SK-N-SH treated with all-trans-retinoic acid at 6 μM for 48 hours (cell line): ENCODE data around the gene CHCHD4.
"Not testable (repeated sequence)": the region's sequence is repeated elsewhere in the genome, so short reads cannot be mapped to it uniquely, and the experiment has no call there.

Experiments used
- ATAC-seq: fragments of 200-7000 bp; cut with Tn5 transposase; 3 replicates; pipeline ENCODE4 v1.9.1; 2020; ENCODE audit warnings: mild to moderate bottlenecking, moderate library complexity
- ARNTL ChIP-seq: fragments of 450-650 bp; formaldehyde crosslinking; IDR thresholded peaks from 2 replicates; pipeline ENCODE4 v1.5.0; 2020; ENCODE audit warnings: low read depth, mild to moderate bottlenecking, moderate library complexity, borderline replicate concordance
- BACH2 ChIP-seq: fragments of 250-450 bp; sonication (Bioruptor Pico); IDR thresholded peaks from 2 replicates; pipeline ENCODE4 v1.9.0; 2021; ENCODE audit warnings: mild to moderate bottlenecking, borderline replicate concordance
- CSDC2 ChIP-seq: fragments of 250-450 bp; sonication (Bioruptor Pico); IDR thresholded peaks from 2 replicates; pipeline ENCODE4 v1.5.0; 2020; ENCODE audit warnings: mild to moderate bottlenecking, moderate library complexity
- CSRNP3 ChIP-seq: fragments of 250-450 bp; sonication (Bioruptor Pico); IDR thresholded peaks from 2 replicates; pipeline ENCODE4 v1.5.1; 2021; ENCODE audit warnings: mild to moderate bottlenecking, moderate library complexity
- ESRRG ChIP-seq: fragments of 250-450 bp; sonication (Bioruptor Pico); IDR thresholded peaks from 2 replicates; pipeline ENCODE4 v1.6.1; 2021; ENCODE audit warnings: mild to moderate bottlenecking
- GLIS3 ChIP-seq: fragments of 250-450 bp; sonication (Bioruptor Pico); IDR thresholded peaks from 2 replicates; pipeline ENCODE4 v1.5.0; 2020; ENCODE audit warnings: mild to moderate bottlenecking, moderate library complexity
- ISL1 ChIP-seq: fragments of 250-450 bp; sonication (Bioruptor Pico); IDR thresholded peaks from 2 replicates; pipeline ENCODE4 v2.1.2; 2022; ENCODE audit warnings: mild to moderate bottlenecking, moderate library complexity
- OSR1 ChIP-seq: fragments of 250-450 bp; sonication (Bioruptor Pico); IDR thresholded peaks from 2 replicates; pipeline ENCODE4 v1.8.0; 2022; ENCODE audit warnings: moderate library complexity, mild to moderate bottlenecking, inconsistent platforms
- PATZ1 ChIP-seq: fragments of 250-450 bp; sonication (Bioruptor Pico); IDR thresholded peaks from 2 replicates; pipeline ENCODE4 v1.8.0; 2020; ENCODE audit warnings: mild to moderate bottlenecking, moderate library complexity, borderline replicate concordance
- PPARA ChIP-seq: fragments of 250-450 bp; sonication (Bioruptor Pico); IDR thresholded peaks from 2 replicates; pipeline ENCODE4 v1.5.0; 2020; ENCODE audit warnings: mild to moderate bottlenecking, borderline replicate concordance
- RARB ChIP-seq: fragments of 250-450 bp; sonication (Bioruptor Pico); IDR thresholded peaks from 2 replicates; pipeline ENCODE4 v1.8.0; 2021; ENCODE audit warnings: mild to moderate bottlenecking, moderate library complexity
- SNAI2 ChIP-seq: fragments of 250-450 bp; sonication (Bioruptor Pico); IDR thresholded peaks from 2 replicates; pipeline ENCODE4 v1.5.0; 2020; ENCODE audit warnings: mild to moderate bottlenecking, moderate library complexity
- TCF4 ChIP-seq: fragments of 250-450 bp; sonication (Bioruptor Pico); IDR thresholded peaks from 2 replicates; pipeline ENCODE4 v1.8.0; 2021; ENCODE audit warnings: mild to moderate bottlenecking, moderate library complexity, borderline replicate concordance
- TOX ChIP-seq: fragments of 250-450 bp; sonication (Bioruptor Pico); IDR thresholded peaks from 2 replicates; pipeline ENCODE4 v1.8.0; 2021; ENCODE audit warnings: mild to moderate bottlenecking, moderate library complexity, borderline replicate concordance
- ZC3H10 ChIP-seq: fragments of 250-450 bp; sonication (Bioruptor Pico); IDR thresholded peaks from 2 replicates; pipeline ENCODE4 v1.5.1; 2021; ENCODE audit warnings: mild to moderate bottlenecking, moderate library complexity
- ZFP3 ChIP-seq: fragments of 250-450 bp; sonication (Bioruptor Pico); IDR thresholded peaks from 2 replicates; pipeline ENCODE4 v1.5.0; 2020; ENCODE audit warnings: mild to moderate bottlenecking, moderate library complexity
- ZFP30 ChIP-seq: fragments of 450-650 bp; formaldehyde crosslinking; IDR thresholded peaks from 2 replicates; pipeline ENCODE4 v1.5.0; 2022; ENCODE audit warnings: mild to moderate bottlenecking, moderate library complexity
- ZNF565 ChIP-seq: fragments of 450-650 bp; formaldehyde crosslinking; conservative IDR thresholded peaks from 2 replicates; pipeline ENCODE4 v1.5.0; 2020; ENCODE audit warnings: low read depth, mild to moderate bottlenecking, moderate library complexity
- ZNF70 ChIP-seq: fragments of 450-650 bp; formaldehyde crosslinking; IDR thresholded peaks from 2 replicates; pipeline ENCODE4 v1.5.0; 2020; ENCODE audit warnings: mild to moderate bottlenecking, moderate library complexity
- ZNF8 ChIP-seq: fragments of 450-650 bp; formaldehyde crosslinking; IDR thresholded peaks from 2 replicates; pipeline ENCODE4 v1.5.0; 2020; ENCODE audit warnings: mild to moderate bottlenecking, moderate library complexity
- TF ChIP-seq, protein P1 (sequence below): fragments of 250-450 bp; sonication (Bioruptor Pico); IDR thresholded peaks from 2 replicates; pipeline ENCODE4 v1.8.0; 2021; ENCODE audit warnings: low read depth, mild to moderate bottlenecking, moderate library complexity, borderline replicate concordance
- TF ChIP-seq, protein P2 (sequence below): fragments of 250-450 bp; sonication (Bioruptor Pico); IDR thresholded peaks from 2 replicates; pipeline ENCODE4 v1.5.0; 2020; ENCODE audit warnings: mild to moderate bottlenecking, moderate library complexity

Gene CHCHD4

GRCh38 chr3:14077310-14077709, 47.4 kb downstream of the CHCHD4 start:
- ATAC-seq = no peak
- TF ChIP-seq ZC3H10 (no peak), ZFP30 (no peak), PPARA (CRISPR knock-in tag) (no peak), ISL1 (CRISPR knock-in tag) (no peak), TOX (no peak), ARNTL (no peak), SNAI2 (CRISPR knock-in tag) (no peak), ZFP3 (no peak), ZNF70 (CRISPR knock-in tag) (no peak), BACH2 (CRISPR knock-in tag) (no peak), CSDC2 (CRISPR knock-in tag) (no peak), CSRNP3 (CRISPR knock-in tag) (no peak), ZNF565 (no peak)
- TF ChIP-seq, protein P1, sequence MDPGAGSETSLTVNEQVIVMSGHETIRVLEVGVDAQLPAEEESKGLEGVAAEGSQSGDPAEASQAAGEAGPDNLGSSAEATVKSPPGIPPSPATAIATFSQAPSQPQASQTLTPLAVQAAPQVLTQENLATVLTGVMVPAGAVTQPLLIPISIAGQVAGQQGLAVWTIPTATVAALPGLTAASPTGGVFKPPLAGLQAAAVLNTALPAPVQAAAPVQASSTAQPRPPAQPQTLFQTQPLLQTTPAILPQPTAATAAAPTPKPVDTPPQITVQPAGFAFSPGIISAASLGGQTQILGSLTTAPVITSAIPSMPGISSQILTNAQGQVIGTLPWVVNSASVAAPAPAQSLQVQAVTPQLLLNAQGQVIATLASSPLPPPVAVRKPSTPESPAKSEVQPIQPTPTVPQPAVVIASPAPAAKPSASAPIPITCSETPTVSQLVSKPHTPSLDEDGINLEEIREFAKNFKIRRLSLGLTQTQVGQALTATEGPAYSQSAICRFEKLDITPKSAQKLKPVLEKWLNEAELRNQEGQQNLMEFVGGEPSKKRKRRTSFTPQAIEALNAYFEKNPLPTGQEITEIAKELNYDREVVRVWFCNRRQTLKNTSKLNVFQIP (CRISPR knock-in tag) = no peak

GRCh38 chr3:14075233-14075632, 49.4 kb downstream of the CHCHD4 start:
- ATAC-seq = not testable (repeated sequence)

DNA sequence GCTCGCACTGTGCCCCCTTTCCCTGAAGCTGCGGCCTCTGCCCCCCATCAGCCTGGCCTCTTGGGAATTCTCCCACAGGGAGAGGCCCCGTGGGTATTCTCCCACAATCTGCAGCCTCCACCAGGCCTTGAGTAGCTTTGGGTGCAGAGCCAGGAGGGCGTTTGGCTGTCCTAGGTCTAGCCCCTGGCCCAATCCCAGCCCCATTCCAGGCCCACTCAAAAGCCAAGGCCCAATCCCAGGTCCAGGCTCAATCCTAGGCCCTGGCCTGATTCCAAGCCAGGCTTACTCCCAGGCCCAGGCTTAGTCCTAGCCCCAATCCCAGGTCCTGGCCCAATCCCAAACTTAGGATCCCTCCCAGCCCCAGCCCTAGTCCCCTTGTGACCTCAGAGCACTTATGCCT, 59.8 kb downstream of the CHCHD4 start:
- no peak for ATAC-seq
- TF ChIP-seq CSRNP3 (CRISPR knock-in tag) (no peak), ZNF565 (no peak), BACH2 (CRISPR knock-in tag) (no peak), PPARA (CRISPR knock-in tag) (no peak), ZFP30 (no peak), ZNF70 (CRISPR knock-in tag) (no peak), ESRRG (no peak), SNAI2 (CRISPR knock-in tag) (no peak), ZFP3 (no peak), RARB (no peak)
- TF ChIP-seq, protein P1 (CRISPR knock-in tag) = no peak

DNA sequence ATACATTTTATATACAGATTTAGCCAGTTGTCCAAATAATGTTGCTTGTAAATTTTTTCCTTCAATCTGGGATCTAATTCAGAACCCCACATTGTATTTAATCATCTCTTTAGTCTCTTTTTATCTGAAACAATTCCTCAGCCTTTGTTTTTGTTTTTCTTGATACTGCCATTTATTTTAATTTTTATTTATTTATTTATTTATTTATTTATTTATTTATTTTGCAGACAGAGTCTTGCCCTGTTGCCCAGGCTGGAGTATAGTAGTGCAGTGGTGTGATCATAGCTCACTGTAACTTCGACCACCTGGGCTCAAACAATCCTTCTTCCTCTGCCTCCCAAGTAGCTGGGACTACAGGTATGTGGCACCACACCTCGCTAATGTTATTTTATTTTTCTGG, 61.5 kb downstream of the CHCHD4 start:
- ATAC-seq = no peak
- TF ChIP-seq BACH2 (CRISPR knock-in tag) (no peak), GLIS3 (CRISPR knock-in tag) (no peak), ZC3H10 (no peak), ZNF565 (no peak), PATZ1 (no peak), OSR1 (CRISPR knock-in tag) (no peak), ZNF70 (CRISPR knock-in tag) (no peak), PPARA (CRISPR knock-in tag) (no peak), TCF4 (CRISPR knock-in tag) (no peak), SNAI2 (CRISPR knock-in tag) (no peak), ZNF8 (CRISPR knock-in tag) (no peak), ESRRG (no peak)
- TF ChIP-seq, protein P2, sequence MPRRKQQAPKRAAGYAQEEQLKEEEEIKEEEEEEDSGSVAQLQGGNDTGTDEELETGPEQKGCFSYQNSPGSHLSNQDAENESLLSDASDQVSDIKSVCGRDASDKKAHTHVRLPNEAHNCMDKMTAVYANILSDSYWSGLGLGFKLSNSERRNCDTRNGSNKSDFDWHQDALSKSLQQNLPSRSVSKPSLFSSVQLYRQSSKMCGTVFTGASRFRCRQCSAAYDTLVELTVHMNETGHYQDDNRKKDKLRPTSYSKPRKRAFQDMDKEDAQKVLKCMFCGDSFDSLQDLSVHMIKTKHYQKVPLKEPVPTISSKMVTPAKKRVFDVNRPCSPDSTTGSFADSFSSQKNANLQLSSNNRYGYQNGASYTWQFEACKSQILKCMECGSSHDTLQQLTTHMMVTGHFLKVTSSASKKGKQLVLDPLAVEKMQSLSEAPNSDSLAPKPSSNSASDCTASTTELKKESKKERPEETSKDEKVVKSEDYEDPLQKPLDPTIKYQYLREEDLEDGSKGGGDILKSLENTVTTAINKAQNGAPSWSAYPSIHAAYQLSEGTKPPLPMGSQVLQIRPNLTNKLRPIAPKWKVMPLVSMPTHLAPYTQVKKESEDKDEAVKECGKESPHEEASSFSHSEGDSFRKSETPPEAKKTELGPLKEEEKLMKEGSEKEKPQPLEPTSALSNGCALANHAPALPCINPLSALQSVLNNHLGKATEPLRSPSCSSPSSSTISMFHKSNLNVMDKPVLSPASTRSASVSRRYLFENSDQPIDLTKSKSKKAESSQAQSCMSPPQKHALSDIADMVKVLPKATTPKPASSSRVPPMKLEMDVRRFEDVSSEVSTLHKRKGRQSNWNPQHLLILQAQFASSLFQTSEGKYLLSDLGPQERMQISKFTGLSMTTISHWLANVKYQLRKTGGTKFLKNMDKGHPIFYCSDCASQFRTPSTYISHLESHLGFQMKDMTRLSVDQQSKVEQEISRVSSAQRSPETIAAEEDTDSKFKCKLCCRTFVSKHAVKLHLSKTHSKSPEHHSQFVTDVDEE (CRISPR knock-in tag) = no peak
